Kidney (tissue), 14 donors: ENCODE data around the gene FBXO36. TPM values are rescaled to one million over a fixed set of nuclear protein-coding genes. Genes with fewer than 3 reads are reported as not detected.

ENCODE experiments used
- DNase-seq, 5 donors: peaks; one replicate each; pipeline ENCODE4 v3.0.0-alpha.2; 2013 to 2020
- FAIRE-seq: peaks from 2 replicates; lab custom pipeline; 2012; peaks lifted over from hg19 to GRCh38; lab: Jason Lieb, UNC
- H3K27ac ChIP-seq, 2 donors: one replicate each; pipeline ENCODE4 v1.7.0; 2013; ENCODE audit warnings: low read depth in 2 of 2, low read length in 2 of 2, inconsistent platforms in 1 of 2
- H3K27me3 ChIP-seq: one replicate; pipeline ENCODE4 v1.7.1; 2013; ENCODE audit warnings: low read length, inconsistent platforms; ENCODE audit not compliant: control insufficient read depth, insufficient read depth
- H3K36me3 ChIP-seq, 3 donors: one replicate each; pipeline versions ENCODE4 v1.7.0 to v1.7.1; 2013; ENCODE audit warnings: low read length in 3 of 3, control low read depth in 1 of 3, inconsistent platforms in 1 of 3; ENCODE audit not compliant: insufficient read depth in 3 of 3, control insufficient read depth in 2 of 3
- H3K4me1 ChIP-seq, 3 donors: one replicate each; pipeline versions ENCODE4 v1.7.0 to v1.7.1; 2013; ENCODE audit warnings: low read length in 3 of 3, inconsistent platforms in 1 of 3, low read depth in 1 of 3; ENCODE audit not compliant: control insufficient read depth in 2 of 3, insufficient read depth in 2 of 3
- H3K4me3 ChIP-seq, 3 donors: one replicate each; pipeline versions ENCODE4 v1.7.0 to v1.8.1; 2013; ENCODE audit warnings: low read length in 3 of 3, control low read depth in 1 of 3, inconsistent platforms in 1 of 3
- H3K9ac ChIP-seq, 3 donors: one replicate each; pipeline versions ENCODE4 v1.7.0 to v1.7.1; 2013; ENCODE audit warnings: low read length in 3 of 3, control low read depth in 1 of 3, inconsistent platforms in 1 of 3
- H3K9me3 ChIP-seq, 3 donors: one replicate each; pipeline versions ENCODE4 v1.7.0 to v1.7.1; 2013; ENCODE audit warnings: low read length in 3 of 3, control low read depth in 1 of 3, inconsistent platforms in 1 of 3; ENCODE audit not compliant: control insufficient read depth in 2 of 3, insufficient read depth in 1 of 3
- intact Hi-C: fragments of 100-400 bp; cut with DNase I; formaldehyde crosslinking; loops from one replicate; pipeline ENCODE4 v1.11.1; 2022
- polyA plus RNA-seq: library from polyadenylated mRNA; stranded (reverse); fragments of 350-450 nt; fragmentation: Illumina TruSeq; extraction: RNeasy Lipid Tissue Mini Kit (QIAGEN cat#74804); gene quantifications from one replicate; pipeline ENCODE4 v1.2.3, GENCODE V29; 2014; ENCODE audit warnings: low read depth, low replicate concordance; ENCODE audit not compliant: insufficient read depth
- total RNA-seq: library from RNA; stranded (reverse); fragmentation: NEBNext Ultra II Directional; extraction: Animal tissue kit (Norgen Biotek cat#: 25700); gene quantifications from one replicate; pipeline ENCODE4 v1.2.1, GENCODE V29; 2021
- TF ChIP-seq, protein P1 (sequence below): IDR thresholded peaks from 3 replicates; pipeline ENCODE4 v1.5.1; 2012; ENCODE audit warnings: mild to moderate bottlenecking, moderate library complexity, borderline replicate concordance; ENCODE audit not compliant: insufficient read depth; ENCODE audit errors: extremely low read depth
- donor health status: control.
- donor health status: control.
- donor health status: control.
- donor health status: control.
- donor health status: control.
- donor health status: DM: yes; HTN: yes; CAD: no.
- donor health status: Normal renal cell carcinoma (clear cell type).

FBXO36 gene
- total and polyA plus RNA-seq, 2 donors from 2014 or later: 3.8 to 5.4 TPM

DNA sequence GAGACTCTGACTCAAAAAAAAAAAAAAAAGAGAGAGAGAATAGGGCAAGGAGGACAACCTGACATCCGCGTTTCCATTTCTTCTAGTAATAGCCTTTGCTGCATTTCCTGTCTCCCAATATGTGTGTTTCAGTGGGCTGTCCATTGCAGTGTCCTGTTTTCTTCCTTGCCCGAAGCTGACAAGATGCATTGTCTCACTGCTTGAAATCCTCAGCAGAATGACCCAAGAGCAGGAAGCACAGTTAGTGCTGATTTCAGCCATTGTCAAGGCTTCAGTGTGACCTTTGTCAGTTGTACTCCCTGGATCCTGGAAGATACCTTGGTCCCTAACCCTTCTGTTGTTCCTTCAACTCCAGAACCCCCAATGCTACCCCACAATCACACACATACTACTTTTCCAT is 75.3 kb downstream of the FBXO36 start:
- TF ChIP-seq, protein P1, sequence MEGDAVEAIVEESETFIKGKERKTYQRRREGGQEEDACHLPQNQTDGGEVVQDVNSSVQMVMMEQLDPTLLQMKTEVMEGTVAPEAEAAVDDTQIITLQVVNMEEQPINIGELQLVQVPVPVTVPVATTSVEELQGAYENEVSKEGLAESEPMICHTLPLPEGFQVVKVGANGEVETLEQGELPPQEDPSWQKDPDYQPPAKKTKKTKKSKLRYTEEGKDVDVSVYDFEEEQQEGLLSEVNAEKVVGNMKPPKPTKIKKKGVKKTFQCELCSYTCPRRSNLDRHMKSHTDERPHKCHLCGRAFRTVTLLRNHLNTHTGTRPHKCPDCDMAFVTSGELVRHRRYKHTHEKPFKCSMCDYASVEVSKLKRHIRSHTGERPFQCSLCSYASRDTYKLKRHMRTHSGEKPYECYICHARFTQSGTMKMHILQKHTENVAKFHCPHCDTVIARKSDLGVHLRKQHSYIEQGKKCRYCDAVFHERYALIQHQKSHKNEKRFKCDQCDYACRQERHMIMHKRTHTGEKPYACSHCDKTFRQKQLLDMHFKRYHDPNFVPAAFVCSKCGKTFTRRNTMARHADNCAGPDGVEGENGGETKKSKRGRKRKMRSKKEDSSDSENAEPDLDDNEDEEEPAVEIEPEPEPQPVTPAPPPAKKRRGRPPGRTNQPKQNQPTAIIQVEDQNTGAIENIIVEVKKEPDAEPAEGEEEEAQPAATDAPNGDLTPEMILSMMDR: no peak
- DNase-seq: no peak
- no peak for FAIRE-seq
- Histone ChIP-seq H3K4me3 (no peak overlapping the region), H3K36me3 (peaks cover 0 to 3% (median 0%) of the 10 kb centered on the region in 3 donors), H3K9me3 (no peaks in the 10 kb centered on the region), H3K9ac (no peak overlapping the region), H3K27me3 (no peaks in the 10 kb centered on the region), H3K27ac (no peak overlapping the region), H3K4me1 (no peaks in the 10 kb centered on the region)
- intact Hi-C loops: no loop called here

DNA sequence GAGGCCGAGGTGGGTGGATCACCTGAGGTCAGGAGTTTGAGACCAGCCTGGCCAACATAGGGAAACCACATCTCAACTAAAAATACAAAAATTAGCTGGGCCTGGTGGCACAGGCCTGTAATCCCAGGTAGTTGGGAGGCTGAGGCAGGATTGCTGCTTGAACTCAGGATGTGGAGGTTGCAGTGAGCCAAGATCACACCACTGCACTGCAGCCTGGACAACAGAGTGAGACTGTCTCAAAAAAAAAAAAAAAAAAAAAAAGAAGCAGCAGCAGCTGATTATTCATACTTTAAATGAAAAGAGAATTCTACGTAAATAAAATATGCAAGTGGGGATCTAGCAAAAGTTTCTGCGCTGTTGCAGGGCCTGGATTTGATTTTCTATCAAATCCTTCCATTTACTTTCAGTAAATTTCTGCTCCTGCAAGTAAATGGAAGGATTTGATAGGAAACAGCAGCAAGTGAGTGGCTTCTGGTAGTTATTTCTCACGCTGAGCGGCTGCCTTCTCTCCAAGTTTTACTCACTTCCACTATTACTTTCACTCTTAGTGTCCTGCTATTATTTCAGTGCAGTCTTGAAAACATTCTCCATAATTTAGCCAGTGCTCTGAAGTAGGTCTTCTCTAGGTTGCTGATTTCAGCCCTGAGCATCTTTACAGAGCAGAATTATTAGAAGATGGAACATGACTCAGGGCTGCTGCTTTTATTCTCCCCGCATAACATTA is 78.0 kb downstream of the FBXO36 start:
- FAIRE-seq: no peak
- intact Hi-C loops: loop anchor here (10.0 kb wide), 1 partner anchor 615 kb away; no protein-coding TSS in a partner anchor
- peaks cover 0 to 3% (median 0%) of the 10 kb centered on the region in 3 donors for H3K36me3 ChIP-seq

DNA sequence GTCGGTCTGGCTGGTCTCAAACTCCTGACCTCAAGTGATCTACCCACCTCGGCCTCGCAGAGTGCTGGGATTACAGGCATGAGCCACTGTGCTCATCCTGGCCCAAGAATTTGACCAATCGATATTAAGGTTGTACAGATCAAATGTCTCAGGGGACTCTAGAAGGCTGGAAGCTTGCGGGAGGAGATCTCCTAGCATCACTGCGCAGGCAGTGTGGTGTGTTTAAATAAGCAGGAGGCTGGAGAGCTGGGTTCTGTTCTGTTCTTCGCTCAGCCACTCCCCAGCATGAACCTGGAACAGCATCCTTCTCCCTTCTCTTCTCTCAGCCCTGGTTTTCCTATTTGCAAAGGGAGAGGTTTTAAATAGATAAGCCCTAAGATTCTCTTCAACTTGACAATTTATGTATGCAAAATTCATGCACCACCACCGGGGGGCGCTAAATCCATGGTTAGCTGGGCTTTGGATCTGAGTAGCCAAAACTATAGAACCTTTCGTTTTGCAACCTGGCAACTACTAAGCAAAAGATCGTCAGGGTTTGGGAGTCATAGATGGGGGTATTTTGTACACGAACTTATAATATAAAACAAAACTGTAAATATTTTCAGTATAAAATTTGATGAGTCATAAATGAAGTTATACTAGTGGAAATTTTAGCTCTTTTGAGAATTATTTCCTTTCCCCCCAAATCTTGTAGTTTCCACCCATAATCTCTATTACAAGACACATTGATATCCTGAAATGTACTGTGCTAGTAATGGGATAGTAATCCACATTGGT is 85.8 kb downstream of the FBXO36 start:
- no peak overlapping the region for H3K27ac ChIP-seq
- TF ChIP-seq, protein P1: peak; percentile 69
- no peak overlapping the region for H3K9ac ChIP-seq
- H3K36me3 ChIP-seq: no peaks in the 10 kb centered on the region
- no peaks in the 10 kb centered on the region for H3K27me3 ChIP-seq
- no peaks in the 10 kb centered on the region for H3K4me1 ChIP-seq
- DNase-seq: peak; percentile 52 to 80 (median 64)
- no peaks in the 10 kb centered on the region for H3K9me3 ChIP-seq
- intact Hi-C loops: loop anchor here (10.0 kb wide), 1 partner anchor 607 kb away; no protein-coding TSS in a partner anchor
- peak; percentile 66 for FAIRE-seq
- H3K4me3 ChIP-seq: no peak overlapping the region

More for the DNA sequence above, 78.0 kb downstream of the FBXO36 start:
- H3K4me1 ChIP-seq: no peaks in the 10 kb centered on the region
- H3K27ac ChIP-seq: no peak overlapping the region
- no peaks in the 10 kb centered on the region for H3K9me3 ChIP-seq
- no peaks in the 10 kb centered on the region for H3K27me3 ChIP-seq
- no peak for DNase-seq
- no peak overlapping the region for H3K9ac ChIP-seq
- TF ChIP-seq, protein P1: no peak
- no peak overlapping the region for H3K4me3 ChIP-seq
